Left forelimb (tissue), 1 donor: Measurements from ENCODE around the gene GPR25.
"Not testable (repeated sequence)": the region's sequence is repeated elsewhere in the genome, so short reads cannot be mapped to it uniquely, and the experiment has no call there.

ENCODE experiments used
- DNase-seq: peaks from one replicate; pipeline ENCODE4 v3.0.0-alpha.2; 2018; ENCODE audit warnings: low spot score

GPR25 gene

DNA sequence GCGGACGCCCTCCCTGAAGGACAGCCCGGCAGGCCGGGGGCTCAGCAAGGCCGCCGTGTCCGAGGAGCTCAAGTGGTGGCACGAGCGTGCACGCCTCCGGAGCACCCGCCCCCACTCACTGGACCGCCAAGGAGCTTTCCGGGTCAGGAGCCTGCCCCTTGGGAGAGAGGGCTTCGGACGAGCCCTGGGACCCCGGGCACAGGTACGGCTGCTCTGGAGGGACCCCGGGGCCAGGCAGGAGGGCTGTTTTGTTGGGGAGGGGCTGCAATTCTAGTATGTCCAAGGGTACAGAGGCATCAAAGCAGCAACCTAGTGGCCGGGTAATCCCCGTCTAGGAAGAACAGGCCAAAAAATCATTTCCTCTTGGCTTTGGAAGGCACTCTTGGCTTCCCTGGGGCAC, 39.2 kb downstream of the GPR25 start:
- DNase-seq: not testable (repeated sequence)

- DNase-seq: no peak
Observed at GRCh38 chr1:200912737-200913407, 40.1 kb downstream of the GPR25 start.

DNA sequence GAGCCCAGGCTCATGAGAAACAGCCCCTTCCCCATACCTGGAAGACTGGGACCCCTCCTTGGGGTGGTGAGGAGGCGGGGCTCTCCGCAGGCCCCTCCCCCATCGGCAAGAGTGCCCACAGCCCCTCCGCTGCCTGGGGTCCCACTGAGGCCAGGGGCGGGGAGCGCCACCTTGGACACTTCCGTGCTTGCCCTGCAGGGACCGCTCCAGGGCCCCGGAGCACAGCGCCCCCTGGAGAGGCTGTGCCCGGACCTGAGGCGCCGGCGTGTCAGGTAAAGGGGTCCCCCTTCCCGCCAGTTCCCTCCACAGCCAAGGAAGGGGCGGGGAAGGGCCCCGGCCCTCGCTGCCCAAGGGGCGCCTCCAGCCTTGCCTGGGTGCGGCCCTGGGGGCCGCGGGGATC, 43.4 kb downstream of the GPR25 start:
- DNase-seq: no peak

DNA sequence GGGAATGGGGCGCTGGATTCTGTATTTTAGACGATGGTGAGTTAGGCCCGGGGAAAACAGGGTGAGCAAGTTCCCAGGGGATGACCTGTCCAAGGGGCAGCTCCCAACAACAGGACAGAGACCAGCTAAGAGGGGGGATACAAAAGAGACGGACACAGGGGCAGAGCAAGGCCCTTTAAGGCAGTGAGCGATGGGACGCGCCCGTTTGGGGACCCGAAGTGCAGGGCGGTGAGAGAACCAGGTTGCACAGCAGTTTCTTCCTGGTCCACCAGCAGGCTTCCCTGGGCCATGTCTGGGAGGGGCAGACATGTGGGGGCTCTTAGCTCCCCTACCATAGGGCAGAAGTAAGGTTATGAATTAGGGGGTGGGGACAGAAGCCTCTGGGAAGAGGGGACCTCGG, 43.9 kb downstream of the GPR25 start:
- no peak for DNase-seq

- DNase-seq: no peak
Observed at GRCh38 chr1:200917291-200917817, 44.6 kb downstream of the GPR25 start.

- no peak for DNase-seq
Observed at GRCh38 chr1:200918006-200918405, 45.2 kb downstream of the GPR25 start.

GRCh38 chr1:200919386-200919785, 46.6 kb downstream of the GPR25 start:
- DNase-seq: no peak

GRCh38 chr1:200921571-200922110, 48.9 kb downstream of the GPR25 start:
- no peak for DNase-seq

DNA sequence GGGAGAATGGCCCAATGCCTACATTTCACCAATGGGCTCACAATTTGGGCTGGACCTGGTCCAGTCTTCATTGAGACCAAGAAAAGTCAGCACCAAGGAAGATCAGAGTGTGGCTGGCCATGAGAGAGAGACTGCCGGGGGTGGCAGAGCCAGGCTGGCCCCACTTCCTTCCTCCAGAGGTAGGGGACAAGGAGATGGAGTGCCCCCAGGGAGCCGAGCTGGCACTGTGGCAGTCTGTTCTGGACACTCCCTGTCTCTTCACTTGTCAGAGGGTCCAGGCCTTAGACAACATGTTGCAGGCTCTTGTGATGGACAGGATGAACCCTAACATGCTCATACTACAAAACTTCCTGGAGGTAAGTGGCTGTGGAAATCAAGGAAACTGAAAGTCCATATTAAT, 49.6 kb downstream of the GPR25 start:
- no peak for DNase-seq

DNA sequence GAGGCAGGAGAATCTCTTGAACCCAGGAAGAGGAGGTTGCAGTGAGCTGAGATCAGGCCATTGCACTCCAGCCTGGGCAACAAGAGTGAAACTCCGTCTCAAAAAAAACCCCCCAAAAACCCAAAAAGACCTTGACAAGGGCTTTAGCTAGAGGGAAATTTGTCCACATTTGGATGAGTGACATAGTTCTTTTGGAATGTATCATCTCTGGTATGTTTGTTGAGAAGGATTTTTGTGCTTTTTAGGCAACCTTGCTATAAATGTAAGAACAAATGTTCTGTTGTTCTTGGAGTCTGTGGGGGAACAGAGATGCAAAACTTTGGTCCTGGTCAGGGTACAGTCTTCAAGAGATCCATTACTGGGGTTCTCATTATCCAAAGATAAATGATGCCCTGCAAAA, 50.8 kb downstream of the GPR25 start:
- DNase-seq: no peak
